ENCODE results near the gene ATF7IP2.
A peak's percentile ranks its signal among the peaks of the same experiment; 100 is the strongest.

ATF7IP2 gene

GRCh38 chr16:10517868-10518267 is 132.0 kb downstream of the ATF7IP2 start:
- no peak for DNase-seq

DNA sequence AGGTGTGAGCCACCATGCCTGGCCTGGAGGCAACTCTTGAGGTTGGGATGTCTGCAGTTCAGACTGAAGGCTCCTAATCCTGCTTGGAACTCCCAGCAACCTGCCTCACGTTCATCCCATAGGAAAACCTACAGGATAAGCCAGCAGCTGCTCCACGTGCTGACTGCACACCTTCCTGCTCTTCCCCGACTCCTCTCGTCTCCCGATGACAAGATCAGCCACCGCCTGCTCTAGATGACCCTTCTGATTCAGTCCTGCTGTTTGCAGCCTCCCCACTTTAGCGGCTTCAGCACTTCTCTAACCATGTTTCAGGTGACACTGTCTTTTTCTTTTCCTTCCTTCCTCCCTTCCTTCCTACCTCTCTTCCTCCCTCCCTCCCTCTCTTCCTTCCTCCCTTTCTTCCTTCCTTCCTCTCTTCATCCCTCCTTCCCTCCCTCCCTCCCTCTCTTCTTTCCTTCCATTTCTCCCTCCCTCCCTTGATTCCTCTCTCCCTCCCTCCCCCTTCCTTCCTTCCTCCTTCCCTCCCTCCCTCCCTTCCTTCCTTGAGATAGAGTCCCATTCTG is 132.7 kb downstream of the ATF7IP2 start:
- no peak for DNase-seq

GRCh38 chr16:10519297-10519696 is 133.4 kb downstream of the ATF7IP2 start:
- no peak for DNase-seq

- no peak for DNase-seq
Measured at GRCh38 chr16:10519929-10520868, 134.3 kb downstream of the ATF7IP2 start.

DNA sequence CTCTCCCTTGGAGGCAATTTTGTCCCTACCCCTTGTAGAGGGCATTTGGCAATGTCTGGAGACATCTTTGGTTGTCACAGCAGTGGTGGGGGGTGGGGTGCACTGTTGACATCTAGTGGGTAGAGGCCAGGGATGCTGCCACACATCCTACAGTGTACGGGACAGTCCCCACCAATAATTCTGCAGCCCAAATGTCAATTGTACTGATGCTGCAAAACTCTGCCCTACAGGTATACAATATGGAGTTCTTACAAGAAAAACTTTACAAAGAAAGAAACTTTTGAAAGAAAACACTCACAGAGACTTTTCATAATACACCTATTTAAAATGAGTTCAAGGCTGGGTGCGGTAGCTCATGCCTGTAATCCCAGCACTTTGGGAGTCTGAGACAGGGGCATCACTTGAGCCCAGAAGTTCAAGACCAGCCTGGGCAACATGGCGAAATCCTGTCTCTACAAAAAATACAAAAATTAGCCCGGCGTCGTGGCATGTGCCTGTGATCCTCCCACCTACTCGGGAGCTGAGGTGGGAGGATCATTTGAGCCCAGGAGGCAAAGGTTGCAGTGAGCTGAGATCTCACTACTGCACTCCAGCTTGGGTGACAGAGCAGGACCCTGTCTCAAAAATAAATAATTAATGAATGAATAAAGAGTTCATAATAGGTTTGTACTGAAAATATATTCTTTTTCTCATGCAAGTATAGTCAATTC is 135.2 kb downstream of the ATF7IP2 start:
- no peak for DNase-seq

DNA sequence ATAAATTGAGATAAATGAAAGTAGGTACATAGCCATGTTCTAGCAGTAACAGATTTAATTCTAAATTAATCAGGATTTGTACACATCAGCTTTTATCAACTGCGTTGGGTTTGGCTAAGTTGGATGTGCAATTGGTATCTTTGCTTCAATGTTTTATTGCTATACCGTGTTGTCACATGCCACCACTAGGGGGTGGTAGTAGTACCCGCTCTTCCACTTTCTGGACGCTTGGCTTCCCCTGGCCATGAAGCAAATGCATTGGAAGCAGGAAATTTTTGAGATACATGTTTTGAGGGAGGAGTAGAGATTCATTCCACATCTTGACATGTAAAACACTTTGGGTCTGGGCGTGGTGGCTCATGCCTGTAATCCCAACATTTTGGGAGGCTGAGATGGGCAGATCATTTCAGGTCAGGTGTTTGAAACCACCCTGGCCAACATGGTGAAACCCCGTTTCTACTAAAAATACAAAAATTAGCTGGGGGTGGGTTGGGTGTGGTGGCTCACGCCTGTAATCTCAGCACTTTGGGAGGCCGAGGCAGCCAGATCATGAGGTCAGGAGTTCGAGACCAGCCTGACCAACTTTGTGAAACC is 135.9 kb downstream of the ATF7IP2 start:
- peak; percentile 32 to 45 for DNase-seq

GRCh38 chr16:10522966-10523365 is 137.1 kb downstream of the ATF7IP2 start:
- no peak for DNase-seq

GRCh38 chr16:10525214-10525825 is 139.5 kb downstream of the ATF7IP2 start:
- DNase-seq: no peak

GRCh38 chr16:10526962-10527361 is 141.1 kb downstream of the ATF7IP2 start:
- no peak for DNase-seq

DNA sequence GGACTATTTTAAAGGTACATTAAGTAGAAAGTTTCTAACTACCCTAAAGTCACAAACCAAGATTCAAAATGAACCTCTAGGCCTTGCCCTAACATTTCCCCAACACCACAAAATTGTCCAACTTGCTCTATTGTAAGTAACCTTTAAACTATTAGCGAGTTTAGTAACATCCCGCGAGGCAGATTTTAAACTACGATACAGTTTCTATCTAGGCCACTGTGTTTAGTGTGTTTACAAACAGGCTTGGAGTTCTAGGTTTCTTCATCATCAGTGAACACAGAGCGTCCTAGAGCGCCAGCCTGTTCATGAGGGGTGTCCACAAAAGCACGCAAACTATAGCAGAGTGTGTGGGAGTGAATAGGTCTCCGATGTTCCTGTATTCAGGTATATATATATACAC is 142.8 kb downstream of the ATF7IP2 start:
- DNase-seq: no peak

DNA sequence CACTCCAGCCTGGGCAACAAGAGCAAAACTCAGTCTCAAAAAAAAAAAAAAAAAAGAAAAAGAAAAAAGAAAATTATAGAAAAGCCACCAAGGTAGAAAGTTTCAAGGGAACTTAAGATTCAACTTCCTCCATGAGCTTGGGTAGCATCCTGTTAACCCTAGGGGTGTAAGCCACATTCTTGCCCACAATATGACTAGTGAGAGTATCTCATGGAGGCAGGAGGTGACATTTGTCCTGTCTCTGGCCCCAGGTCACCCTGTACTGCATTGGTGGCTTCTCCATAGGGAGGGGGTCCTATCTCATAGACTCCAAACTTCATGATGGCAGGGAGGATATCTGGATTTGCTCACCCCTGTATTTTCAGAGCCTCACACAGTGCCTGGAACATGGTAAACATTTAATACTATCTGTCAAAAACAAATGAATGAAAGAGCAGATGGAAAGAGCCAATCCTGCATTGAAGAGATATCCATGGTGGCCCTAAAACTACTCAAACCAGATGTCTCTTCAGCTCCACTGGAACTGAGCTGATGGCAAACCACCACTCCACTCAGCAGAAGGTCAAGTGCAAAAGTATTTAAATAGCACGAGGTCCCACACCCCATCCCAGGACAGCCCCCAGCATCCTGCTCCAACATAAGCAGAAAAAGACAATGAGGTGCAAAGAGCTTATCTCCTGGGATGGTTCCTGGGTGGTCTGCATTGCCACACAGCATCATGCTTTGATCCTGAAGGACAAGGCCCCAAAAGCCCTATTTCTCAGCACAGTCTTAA is 144.2 kb downstream of the ATF7IP2 start:
- DNase-seq: no peak

GRCh38 chr16:10530685-10531084 is 144.8 kb downstream of the ATF7IP2 start:
- no peak for DNase-seq

DNA sequence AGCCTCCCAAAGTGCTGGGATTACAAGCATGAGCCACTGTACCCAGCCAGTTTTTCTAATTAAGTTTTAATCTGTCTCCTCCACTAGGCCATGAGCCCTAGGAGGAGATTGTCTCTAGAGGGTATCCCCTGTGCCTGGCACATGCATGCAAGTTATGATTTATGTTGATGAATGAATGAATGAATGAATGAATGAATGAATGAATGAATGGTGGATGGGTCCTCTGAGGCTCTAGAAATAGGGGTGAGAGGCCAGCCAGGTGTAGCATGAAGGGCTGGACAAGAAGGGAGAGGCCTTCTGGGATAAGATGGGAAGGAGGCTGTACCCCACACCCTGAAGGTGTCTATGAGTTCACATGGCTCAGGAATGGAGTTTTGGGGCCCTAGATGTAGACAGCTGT is 145.7 kb downstream of the ATF7IP2 start:
- no peak for DNase-seq
